ENCODE data around the gene TFB1M. TPM values are rescaled to one million over a fixed set of nuclear protein-coding genes. Genes with fewer than 3 reads are reported as not detected.
A peak's percentile ranks its signal among the peaks of the same experiment; 100 is the strongest.
"Not testable (repeated sequence)": the region's sequence is repeated elsewhere in the genome, so short reads cannot be mapped to it uniquely, and the experiment has no call there.

Gene TFB1M
- total RNA-seq, 1 experiment from 2014 or later: 31.0 TPM

- TF ChIP-seq, protein P1, sequence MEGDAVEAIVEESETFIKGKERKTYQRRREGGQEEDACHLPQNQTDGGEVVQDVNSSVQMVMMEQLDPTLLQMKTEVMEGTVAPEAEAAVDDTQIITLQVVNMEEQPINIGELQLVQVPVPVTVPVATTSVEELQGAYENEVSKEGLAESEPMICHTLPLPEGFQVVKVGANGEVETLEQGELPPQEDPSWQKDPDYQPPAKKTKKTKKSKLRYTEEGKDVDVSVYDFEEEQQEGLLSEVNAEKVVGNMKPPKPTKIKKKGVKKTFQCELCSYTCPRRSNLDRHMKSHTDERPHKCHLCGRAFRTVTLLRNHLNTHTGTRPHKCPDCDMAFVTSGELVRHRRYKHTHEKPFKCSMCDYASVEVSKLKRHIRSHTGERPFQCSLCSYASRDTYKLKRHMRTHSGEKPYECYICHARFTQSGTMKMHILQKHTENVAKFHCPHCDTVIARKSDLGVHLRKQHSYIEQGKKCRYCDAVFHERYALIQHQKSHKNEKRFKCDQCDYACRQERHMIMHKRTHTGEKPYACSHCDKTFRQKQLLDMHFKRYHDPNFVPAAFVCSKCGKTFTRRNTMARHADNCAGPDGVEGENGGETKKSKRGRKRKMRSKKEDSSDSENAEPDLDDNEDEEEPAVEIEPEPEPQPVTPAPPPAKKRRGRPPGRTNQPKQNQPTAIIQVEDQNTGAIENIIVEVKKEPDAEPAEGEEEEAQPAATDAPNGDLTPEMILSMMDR (IDR thresholded peaks at IDR 0.05; ENCODE audit: unreplicated experiment): no peak
- Mint-ChIP-seq H3K4me3 (ENCODE audit: unreplicated experiment) (no peak overlapping the region), H3K9me3 (ENCODE audit: unreplicated experiment) (no peaks in the 10 kb centered on the region), H3K27ac (ENCODE audit: low read depth, unreplicated experiment) (no peak overlapping the region), H3K36me3 (ENCODE audit: insufficient read depth, unreplicated experiment) (peaks cover 12% of the 10 kb centered on the region), H3K27me3 (ENCODE audit: insufficient read depth, unreplicated experiment) (no peaks in the 10 kb centered on the region), H3K4me1 (ENCODE audit: insufficient read depth, unreplicated experiment) (peaks cover 14% of the 10 kb centered on the region)
- no TSS peak for BruUV-seq (replicated peaks)
- ChIA-PET CTCF (interaction anchor here (0.6 to 2.2 kb wide), 6 partner anchors 8 to 1986 kb away, joined by 3 to 10 read pairs (median 4); no protein-coding TSS in a partner anchor), POLR2A (interaction anchor here (1.5 to 2.2 kb wide), 2 partner anchors 10 to 45 kb away, joined by 3 to 6 read pairs; no protein-coding TSS in a partner anchor)
- no peak for DNase-seq (ENCODE audit: unreplicated experiment)
- intact Hi-C loops (cut with micrococcal nuclease): no loop called here
Measured at GRCh38 chr6:155269765-155270164, 44.5 kb downstream of the TFB1M start.

DNA sequence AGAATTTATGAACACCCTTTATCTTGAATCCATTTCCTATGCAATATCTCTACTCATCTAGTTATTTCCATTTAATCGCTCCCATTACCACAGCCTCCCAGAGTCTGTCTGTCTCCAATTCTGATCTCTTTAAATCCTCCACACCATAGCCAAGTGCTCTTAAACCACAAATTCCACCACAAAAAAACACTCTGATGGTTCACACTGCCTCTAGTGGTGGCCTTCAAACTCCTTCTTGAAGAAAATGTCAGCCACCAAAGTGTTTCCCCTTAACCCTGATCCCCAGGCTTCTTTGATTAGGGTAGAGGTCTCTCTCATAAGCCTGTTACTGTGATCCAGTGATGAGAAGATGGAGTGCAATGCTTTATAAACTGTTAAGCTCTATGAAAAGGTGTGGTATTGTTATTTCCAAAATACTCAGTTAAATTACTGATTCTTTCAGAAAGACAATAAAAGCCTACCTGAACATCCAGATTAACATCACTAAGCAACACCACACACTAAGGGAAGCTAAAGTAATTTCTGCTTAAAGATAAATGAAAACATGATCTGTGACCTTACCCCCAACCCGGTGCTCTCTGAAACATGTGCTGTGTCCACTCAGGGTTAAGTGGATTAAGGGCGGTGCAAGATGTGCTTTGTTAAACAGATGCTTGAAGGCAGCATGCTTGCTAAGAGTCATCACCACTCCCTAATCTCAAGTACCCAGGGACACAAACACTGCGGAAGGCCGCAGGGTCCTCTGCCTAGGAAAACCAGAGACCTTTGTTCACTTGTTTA is 46.0 kb downstream of the TFB1M start:
- ChIA-PET CTCF (interaction anchor here (0.7 to 2.2 kb wide), 12 partner anchors 8 to 364 kb away, joined by 3 to 10 read pairs (median 4); no protein-coding TSS in a partner anchor), POLR2A (interaction anchor here (0.6 to 1.2 kb wide), 2 partner anchors 20 to 45 kb away, joined by 3 read pairs; no protein-coding TSS in a partner anchor)
- BruUV-seq (replicated peaks); H3K9me3 Mint-ChIP-seq (ENCODE audit: unreplicated experiment); H3K4me3 Mint-ChIP-seq (ENCODE audit: unreplicated experiment); H3K27ac Mint-ChIP-seq (ENCODE audit: low read depth, unreplicated experiment); intact Hi-C loops (cut with micrococcal nuclease); H3K27me3 Mint-ChIP-seq (ENCODE audit: insufficient read depth, unreplicated experiment): not testable (repeated sequence)
- peak; percentile 43 for DNase-seq (ENCODE audit: unreplicated experiment)
- peaks cover 16% of the 10 kb centered on the region for H3K36me3 Mint-ChIP-seq (ENCODE audit: insufficient read depth, unreplicated experiment)
- TF ChIP-seq, protein P1 (IDR thresholded peaks at IDR 0.05; ENCODE audit: unreplicated experiment): peak; percentile 38
- peaks cover 13% of the 10 kb centered on the region for H3K4me1 Mint-ChIP-seq (ENCODE audit: insufficient read depth, unreplicated experiment)

- CTCF ChIA-PET: interaction anchor here (0.6 to 1.4 kb wide), 12 partner anchors 10 to 592 kb away, joined by 3 to 7 read pairs (median 3); no protein-coding TSS in a partner anchor
- Mint-ChIP-seq H3K27me3 (ENCODE audit: insufficient read depth, unreplicated experiment) (no peaks in the 10 kb centered on the region), H3K36me3 (ENCODE audit: insufficient read depth, unreplicated experiment) (peaks cover 18% of the 10 kb centered on the region), H3K27ac (ENCODE audit: low read depth, unreplicated experiment) (no peak overlapping the region), H3K4me1 (ENCODE audit: insufficient read depth, unreplicated experiment) (peaks cover 12% of the 10 kb centered on the region), H3K9me3 (ENCODE audit: unreplicated experiment) (no peaks in the 10 kb centered on the region), H3K4me3 (ENCODE audit: unreplicated experiment) (no peak overlapping the region)
- no TSS peak for BruUV-seq (replicated peaks)
- intact Hi-C loops (cut with micrococcal nuclease): no loop called here
- TF ChIP-seq, protein P1 (IDR thresholded peaks at IDR 0.05; ENCODE audit: unreplicated experiment): no peak
- POLR2A ChIA-PET: interaction anchor here (1.2 kb wide), 1 partner anchor 46 kb away, joined by 3 read pairs; no protein-coding TSS in a partner anchor
- no peak for DNase-seq (ENCODE audit: unreplicated experiment)
Measured at GRCh38 chr6:155267411-155267810, 46.9 kb downstream of the TFB1M start.

GRCh38 chr6:155265843-155266535 is 48.3 kb downstream of the TFB1M start:
- Mint-ChIP-seq H3K9me3 (ENCODE audit: unreplicated experiment) (no peaks in the 10 kb centered on the region), H3K4me3 (ENCODE audit: unreplicated experiment) (no peak overlapping the region), H3K4me1 (ENCODE audit: insufficient read depth, unreplicated experiment) (peaks cover 12% of the 10 kb centered on the region), H3K27ac (ENCODE audit: low read depth, unreplicated experiment) (peak overlapping the region; percentile 75), H3K36me3 (ENCODE audit: insufficient read depth, unreplicated experiment) (peaks cover 28% of the 10 kb centered on the region), H3K27me3 (ENCODE audit: insufficient read depth, unreplicated experiment) (no peaks in the 10 kb centered on the region)
- ChIA-PET POLR2A (interaction anchor here (0.7 to 0.8 kb wide), 2 partner anchors 92 to 140 kb away, joined by 3 read pairs; no protein-coding TSS in a partner anchor), CTCF (interaction anchor here (0.6 to 0.9 kb wide), 3 partner anchors 51 to 156 kb away, joined by 3 to 4 read pairs (median 3); no protein-coding TSS in a partner anchor)
- BruUV-seq (replicated peaks): no TSS peak
- intact Hi-C loops (cut with micrococcal nuclease): loop anchor here (1.0 kb wide), 1 partner anchor 89 kb away; no protein-coding TSS in a partner anchor
- TF ChIP-seq, protein P1 (IDR thresholded peaks at IDR 0.05; ENCODE audit: unreplicated experiment): peak; percentile 11
- DNase-seq (ENCODE audit: unreplicated experiment): no peak
